HG03025 (cell line): ENCODE measurements around the gene BIRC5.

Source experiments
- ATAC-seq: cut with Tn5 transposase; IDR thresholded peaks from one replicate; pipeline ENCODE4 v1.9.1; 2021; ENCODE audit warnings: mild to moderate bottlenecking, moderate library complexity; ENCODE audit not compliant: unreplicated experiment, low FRiP score

The BIRC5 gene

GRCh38 chr17:78253946-78254672, 40.1 kb downstream of the BIRC5 start:
- ATAC-seq, result no peak

GRCh38 chr17:78255029-78255656, 41.1 kb downstream of the BIRC5 start:
- ATAC-seq, result no peak

DNA sequence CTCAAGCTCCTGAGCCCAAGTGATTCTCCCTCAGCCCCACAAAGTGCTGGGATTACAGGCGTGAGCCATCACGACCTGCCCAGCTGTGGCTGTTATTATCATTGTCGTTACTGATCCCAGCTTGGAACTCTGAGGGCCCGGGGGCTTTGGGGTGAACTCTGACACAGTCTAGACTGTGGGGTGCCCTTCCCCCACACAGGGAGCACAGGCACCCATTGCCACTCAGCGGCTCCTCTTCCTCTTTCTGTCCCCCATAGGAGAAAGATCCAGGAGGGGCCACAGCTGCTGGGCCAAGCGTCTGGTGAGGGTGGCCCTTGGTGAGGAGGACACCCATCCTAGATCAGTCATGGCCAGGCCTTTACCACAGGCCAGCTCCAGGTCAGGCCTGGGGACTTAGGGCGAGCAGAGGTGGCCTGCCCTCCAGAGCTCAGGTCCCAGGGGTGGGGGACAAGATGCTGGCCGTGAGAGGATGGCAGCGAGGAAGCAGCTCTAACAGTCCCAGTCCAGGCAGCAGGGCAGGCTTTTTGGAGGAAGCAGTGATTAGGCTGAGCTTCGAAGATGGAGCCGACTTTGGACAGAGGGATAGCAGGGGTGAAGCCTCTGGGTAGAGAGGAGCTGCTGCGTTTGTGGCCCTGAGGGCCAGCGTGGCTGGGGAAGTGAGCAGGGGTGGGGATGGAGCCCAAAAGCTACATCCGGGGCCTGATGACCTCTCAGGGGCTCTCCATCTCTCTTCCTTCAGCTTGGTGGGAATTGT, 42.1 kb downstream of the BIRC5 start:
- no peak for ATAC-seq

- no peak for ATAC-seq
These were observed 42.9 kb downstream of the BIRC5 start for GRCh38 chr17:78256707-78257591.

DNA sequence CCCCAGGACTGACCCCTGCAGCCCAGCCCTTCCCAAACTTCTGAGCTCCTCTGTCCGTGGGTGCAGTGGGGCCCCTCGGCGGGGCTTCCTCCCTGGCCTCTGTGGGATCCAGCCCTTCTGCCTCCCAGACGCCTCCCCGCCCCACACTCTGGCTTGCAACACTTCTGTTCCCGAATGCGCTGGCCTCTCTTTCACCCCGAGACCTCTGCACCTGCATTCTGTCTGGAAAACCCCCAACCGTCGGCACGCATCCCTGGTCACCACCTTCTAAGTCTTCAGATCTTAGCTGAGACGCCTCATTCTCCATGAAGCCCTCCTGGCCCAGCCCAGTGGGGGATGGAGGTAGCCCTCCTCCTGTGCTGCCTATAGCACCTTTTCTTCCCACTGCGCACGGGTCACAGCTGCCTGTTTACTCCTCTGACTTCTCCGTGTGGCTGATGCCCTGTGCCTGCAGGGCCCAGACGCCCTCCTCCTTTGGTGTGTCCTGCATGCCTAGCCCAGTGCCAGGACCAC, 43.8 kb downstream of the BIRC5 start:
- no peak for ATAC-seq

DNA sequence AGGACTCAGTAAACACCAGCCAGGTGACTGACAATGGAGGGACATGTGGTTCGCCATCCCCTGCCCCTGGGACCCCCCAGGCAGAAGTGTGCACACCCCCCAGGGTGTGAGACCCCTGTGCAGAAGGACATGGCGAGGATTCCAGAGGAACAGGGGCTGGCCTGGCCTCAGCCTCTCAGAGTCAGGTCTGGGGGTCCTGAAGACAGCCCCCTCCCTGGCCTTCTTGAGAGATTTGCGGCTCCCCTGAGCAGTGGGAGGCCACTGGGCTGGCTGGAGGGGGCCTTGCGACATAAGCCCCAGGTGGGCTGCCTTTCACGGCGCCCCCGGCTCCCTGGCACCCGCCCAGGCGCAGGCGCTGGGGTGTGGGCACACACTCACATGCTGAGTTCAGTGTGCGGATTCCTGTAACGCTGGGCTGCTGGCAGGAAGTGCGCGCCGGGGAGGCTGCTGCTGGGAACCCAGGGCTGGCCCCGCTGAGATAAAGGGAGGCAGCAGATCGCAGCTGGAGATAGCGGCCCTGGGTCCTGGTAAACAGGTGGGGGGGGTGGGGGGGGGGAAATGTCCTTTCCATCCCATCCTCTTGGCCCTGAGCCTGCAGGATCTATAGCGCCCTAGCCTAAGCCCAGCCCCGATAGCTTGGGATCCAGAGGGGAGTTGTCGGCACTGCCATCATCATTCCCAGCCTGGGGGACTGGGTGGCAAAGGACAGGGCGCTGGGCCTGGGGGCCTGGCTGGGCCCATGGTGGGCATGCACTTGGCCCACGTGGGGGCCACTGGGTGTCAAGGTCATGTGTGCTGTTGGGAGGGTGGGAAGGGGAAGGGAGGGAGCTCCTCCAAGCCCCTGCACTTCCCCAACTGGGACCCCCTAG, 44.5 kb downstream of the BIRC5 start:
- no peak for ATAC-seq

DNA sequence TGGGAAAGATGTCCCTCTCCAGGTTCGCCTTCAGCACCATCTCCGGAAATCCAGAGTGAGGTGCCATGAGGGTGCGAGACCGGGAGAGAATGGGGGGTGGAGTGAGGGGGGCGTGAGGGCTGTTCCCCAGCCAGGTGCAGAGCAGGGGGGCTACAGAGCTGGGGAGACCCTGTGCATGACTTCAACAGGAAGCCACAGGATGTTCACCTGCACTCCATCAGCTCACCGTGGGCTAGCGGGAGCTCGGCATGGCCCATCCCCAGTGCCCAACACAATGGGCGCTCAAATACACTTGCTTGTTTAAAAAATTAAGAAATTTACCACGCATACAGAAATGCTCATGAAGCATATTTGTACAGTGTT, 45.1 kb downstream of the BIRC5 start:
- ATAC-seq, result no peak

DNA sequence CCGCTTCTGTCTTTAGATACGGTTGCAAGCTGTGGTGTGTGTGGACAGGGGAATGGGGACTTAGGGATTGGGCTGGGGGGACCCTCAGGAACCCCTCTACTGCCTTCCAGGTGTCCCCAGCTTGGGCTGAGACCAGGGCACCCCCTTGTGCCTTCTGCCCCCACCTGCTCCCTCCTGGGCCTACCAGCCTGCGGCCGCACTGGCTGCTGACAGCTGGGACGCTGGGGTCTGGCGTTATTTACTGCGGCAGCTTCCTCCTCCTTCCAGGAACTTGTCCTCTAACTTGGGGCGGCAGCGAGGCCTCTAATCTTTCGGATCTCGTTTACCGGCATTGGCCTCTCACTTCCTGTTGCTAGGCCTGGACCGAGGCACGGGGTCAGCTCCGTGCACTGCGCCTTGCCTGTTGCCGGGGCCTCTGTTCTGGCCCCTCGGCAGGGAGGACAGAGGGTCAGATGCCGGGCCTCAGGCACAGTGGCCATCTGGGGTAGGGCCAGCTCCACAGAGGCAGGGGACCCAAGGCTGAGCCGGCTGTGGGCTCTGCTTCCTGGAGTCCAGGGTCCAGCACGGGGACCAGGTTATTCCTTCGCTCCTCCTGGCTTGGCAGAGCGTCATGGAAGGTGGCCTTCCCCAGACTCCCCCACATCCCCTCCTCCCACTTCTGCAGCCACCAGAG, 49.1 kb downstream of the BIRC5 start:
- no peak for ATAC-seq

- ATAC-seq, result no peak
These were observed 49.8 kb downstream of the BIRC5 start for GRCh38 chr17:78263736-78264340.

DNA sequence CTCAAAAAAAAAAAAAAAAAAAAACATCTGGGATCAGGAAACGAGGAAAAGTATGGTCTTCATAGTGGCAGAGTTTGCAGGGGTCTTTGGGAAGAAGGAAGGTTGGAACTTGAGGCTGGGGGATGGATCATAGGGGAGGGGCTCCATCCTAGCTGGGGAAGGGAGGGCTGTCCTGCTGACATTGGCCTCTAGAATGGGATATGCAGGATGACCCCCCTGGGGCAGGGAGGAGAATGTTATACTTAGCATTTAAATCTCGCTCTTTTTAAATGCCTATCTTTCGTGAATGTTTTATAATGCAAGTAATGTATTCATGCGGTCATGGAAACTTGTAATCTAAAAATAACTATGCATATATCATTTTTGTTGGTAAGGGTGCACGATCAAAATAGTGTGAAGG, 50.5 kb downstream of the BIRC5 start:
- ATAC-seq, result no peak

- ATAC-seq, result no peak
These were observed 51.1 kb downstream of the BIRC5 start for GRCh38 chr17:78265121-78265520.

DNA sequence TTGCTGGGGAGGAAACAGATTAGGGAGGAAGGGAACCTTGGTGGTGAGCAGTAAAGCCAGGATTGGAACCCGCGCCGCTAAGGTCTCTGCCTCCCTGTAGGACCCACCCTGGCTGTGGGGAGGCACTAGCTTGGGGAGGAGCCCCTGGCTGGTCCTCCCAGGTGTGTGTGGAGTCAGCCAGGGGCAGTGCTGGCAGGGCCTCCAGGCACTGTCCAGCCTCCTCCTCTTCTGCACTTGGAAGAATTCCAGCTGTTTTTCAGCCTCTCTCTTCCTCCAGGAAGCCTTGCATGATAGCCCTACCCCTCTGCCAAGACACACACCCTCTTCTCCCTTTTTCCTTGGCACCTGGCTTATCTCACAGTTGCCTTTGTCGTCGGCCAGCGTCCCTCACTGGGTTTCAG, 52.2 kb downstream of the BIRC5 start:
- no peak for ATAC-seq

DNA sequence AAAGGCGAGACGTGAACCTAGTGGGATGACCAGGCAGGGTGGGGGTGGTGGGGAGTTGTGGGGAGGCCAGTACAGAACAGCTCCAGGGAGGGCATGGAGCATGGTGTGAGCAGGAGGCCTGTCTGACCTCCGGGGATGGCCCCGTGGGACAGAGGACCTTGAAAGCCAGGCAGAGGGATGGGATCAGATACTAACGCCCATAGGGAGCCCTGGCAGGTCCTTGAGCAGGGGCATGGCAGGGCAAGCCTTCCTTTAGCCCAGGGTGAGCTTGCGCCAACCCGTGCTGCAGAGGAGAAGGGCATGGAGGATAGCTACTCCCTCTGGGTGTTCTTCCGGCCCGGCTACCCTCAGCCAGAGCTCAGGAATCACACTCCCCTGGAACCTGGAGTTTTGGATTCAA, 52.7 kb downstream of the BIRC5 start:
- ATAC-seq, result no peak

DNA sequence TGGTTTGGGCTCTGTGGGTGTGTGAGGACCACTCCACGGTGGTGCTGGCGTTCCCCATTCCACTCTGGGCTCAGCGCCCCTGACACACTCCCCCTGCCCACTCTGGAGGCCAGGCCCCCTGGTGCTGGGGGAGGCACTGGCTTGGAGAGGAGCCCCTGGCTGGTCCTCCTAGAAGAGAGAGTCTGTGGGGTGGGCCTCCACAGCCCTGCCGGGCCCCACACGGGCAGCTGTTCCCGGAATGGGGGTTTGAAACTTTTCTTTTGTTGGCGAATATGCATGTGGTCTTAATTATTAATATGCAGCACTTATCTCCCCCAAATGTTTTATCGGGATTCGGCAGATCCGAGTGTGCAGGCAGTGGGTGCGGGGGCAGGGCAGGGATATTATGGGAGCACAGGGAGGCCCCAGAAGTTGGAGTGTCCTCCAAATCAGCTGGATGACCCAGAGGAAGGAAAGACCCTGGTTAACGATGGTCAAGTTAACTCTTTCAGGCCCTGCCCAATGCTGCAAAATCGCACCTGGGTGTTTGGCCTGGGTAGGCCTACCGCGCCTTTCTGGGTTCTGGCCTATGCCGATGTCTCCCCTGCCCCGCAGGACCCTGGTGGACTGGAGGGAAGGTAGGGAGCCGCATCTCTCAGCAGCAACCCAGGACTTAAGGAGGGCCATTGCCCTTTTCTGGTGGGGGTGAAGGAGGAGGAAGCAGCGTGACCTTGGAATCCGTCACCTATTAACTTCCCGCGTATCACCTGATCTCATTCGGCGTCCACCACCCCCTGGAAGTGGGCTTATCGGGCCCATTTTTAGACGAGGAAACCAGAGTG, 53.4 kb downstream of the BIRC5 start:
- ATAC-seq, result no peak

GRCh38 chr17:78268191-78268874, 54.3 kb downstream of the BIRC5 start:
- no peak for ATAC-seq

DNA sequence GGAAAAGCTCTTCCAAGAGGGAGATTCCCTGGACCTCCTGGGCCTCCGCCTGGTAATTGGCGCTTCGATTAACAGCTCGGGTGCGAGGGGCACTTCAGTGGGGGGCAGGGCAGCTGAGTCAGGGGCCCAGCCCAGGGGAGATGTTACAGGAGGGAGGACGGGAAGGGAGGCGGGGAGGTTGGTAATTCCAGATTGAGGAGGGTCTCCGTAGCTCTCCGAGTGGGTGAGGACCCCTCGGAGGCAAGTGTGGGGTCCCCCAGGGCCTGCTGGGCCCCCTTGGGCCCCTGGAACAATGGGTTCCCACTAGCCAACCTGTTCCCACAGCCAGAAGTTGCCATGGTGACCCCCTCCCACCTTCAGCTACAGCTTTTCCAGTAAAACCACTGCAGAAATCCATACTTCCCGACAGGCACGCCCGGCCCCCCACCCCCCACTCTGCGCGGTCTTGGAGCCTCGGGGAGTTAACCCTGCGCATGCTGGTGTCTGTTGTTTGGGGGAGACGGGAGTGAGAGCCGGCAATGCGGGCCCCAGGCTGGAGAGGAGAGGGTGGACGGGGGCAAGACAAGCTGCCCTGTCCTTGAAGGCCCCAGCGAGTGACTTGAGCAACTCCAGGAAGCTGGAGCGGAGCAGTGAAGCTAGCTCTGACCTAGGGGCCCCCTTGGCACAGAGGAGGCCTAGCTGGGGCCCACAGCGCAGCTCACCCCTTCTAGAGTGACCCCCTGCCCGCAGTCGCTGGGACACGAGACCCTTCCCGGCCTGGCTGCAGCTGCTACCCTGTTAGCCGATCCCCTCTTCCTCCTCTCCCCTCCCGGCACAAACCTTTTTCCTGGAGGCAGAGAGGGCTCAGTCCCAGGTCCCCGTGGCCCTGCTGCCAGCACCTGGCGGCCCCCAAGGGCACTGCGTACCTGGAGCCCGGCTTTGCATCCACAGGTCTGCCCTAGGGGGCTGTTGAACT, 55.2 kb downstream of the BIRC5 start:
- no peak for ATAC-seq
